Activated naive CD8-positive, alpha-beta T cell treated with anti-CD3 and anti-CD28 coated beads for 36 hours (primary cell): Measurements from ENCODE around the gene THSD4. TPM values are rescaled to one million over a fixed set of nuclear protein-coding genes. Genes with fewer than 3 reads are reported as not detected.
"Not testable (repeated sequence)": the region's sequence is repeated elsewhere in the genome, so short reads cannot be mapped to it uniquely, and the experiment has no call there.

Experiments
- DNase-seq: peaks from one replicate; pipeline ENCODE4 v3.0.0; 2021
- H3K27ac Mint-ChIP-seq: one replicate; pipeline ENCODE4 v1.8.0; 2022; ENCODE audit warnings: mild to moderate bottlenecking, moderate library complexity, mixed read lengths
- H3K27me3 Mint-ChIP-seq: one replicate; pipeline ENCODE4 v1.8.0; 2022; ENCODE audit warnings: mild to moderate bottlenecking, mixed read lengths
- H3K36me3 Mint-ChIP-seq: one replicate; pipeline ENCODE4 v1.8.0; 2021; ENCODE audit warnings: mild to moderate bottlenecking, mixed read lengths
- H3K4me1 Mint-ChIP-seq: one replicate; pipeline ENCODE4 v1.8.0; 2021; ENCODE audit warnings: mixed read lengths
- H3K4me3 Mint-ChIP-seq: one replicate; pipeline ENCODE4 v1.8.0; 2022; ENCODE audit warnings: mild to moderate bottlenecking, moderate library complexity, mixed read lengths
- H3K9me3 Mint-ChIP-seq: one replicate; pipeline ENCODE4 v1.8.0; 2022; ENCODE audit warnings: mixed read lengths
- total RNA-seq, 2 experiments: library from RNA; stranded (reverse); gene quantifications; one replicate each; pipeline ENCODE4 v1.2.3, GENCODE V29; 2021

Gene THSD4
- total RNA-seq, 2 experiments from 2014 or later = not detected

- no peaks in the 10 kb centered on the region for H3K4me1 Mint-ChIP-seq
- no peaks in the 10 kb centered on the region for H3K9me3 Mint-ChIP-seq
- DNase-seq = no peak
- H3K36me3 Mint-ChIP-seq = no peaks in the 10 kb centered on the region
- peaks cover 19% of the 10 kb centered on the region for H3K27me3 Mint-ChIP-seq
- H3K27ac Mint-ChIP-seq = no peak overlapping the region
- H3K4me3 Mint-ChIP-seq = no peak overlapping the region
These were observed 28.4 kb downstream of the THSD4 start for GRCh38 chr15:71143373-71144310.

- Mint-ChIP-seq H3K27ac (no peak overlapping the region), H3K36me3 (no peaks in the 10 kb centered on the region), H3K9me3 (no peaks in the 10 kb centered on the region), H3K27me3 (peaks cover 23% of the 10 kb centered on the region), H3K4me3 (no peak overlapping the region), H3K4me1 (no peaks in the 10 kb centered on the region)
- DNase-seq = no peak
These were observed 30.4 kb downstream of the THSD4 start for GRCh38 chr15:71145648-71146047.

GRCh38 chr15:71146580-71146982 lies 31.3 kb downstream of the THSD4 start:
- DNase-seq = no peak
- H3K36me3 Mint-ChIP-seq = no peaks in the 10 kb centered on the region
- no peaks in the 10 kb centered on the region for H3K9me3 Mint-ChIP-seq
- H3K27ac Mint-ChIP-seq = no peak overlapping the region
- peaks cover 22% of the 10 kb centered on the region for H3K27me3 Mint-ChIP-seq
- no peaks in the 10 kb centered on the region for H3K4me1 Mint-ChIP-seq
- no peak overlapping the region for H3K4me3 Mint-ChIP-seq

- no peak for DNase-seq
- H3K4me3 Mint-ChIP-seq = no peak overlapping the region
- H3K27ac Mint-ChIP-seq = no peak overlapping the region
- peaks cover 16% of the 10 kb centered on the region for H3K27me3 Mint-ChIP-seq
- H3K9me3 Mint-ChIP-seq = no peaks in the 10 kb centered on the region
- H3K36me3 Mint-ChIP-seq = no peaks in the 10 kb centered on the region
- H3K4me1 Mint-ChIP-seq = no peaks in the 10 kb centered on the region
These were observed 32.8 kb downstream of the THSD4 start for GRCh38 chr15:71148048-71148447.

- Mint-ChIP-seq H3K4me3 (no peak overlapping the region), H3K27me3 (peaks cover 9% of the 10 kb centered on the region), H3K4me1 (no peaks in the 10 kb centered on the region), H3K27ac (no peak overlapping the region), H3K36me3 (no peaks in the 10 kb centered on the region), H3K9me3 (no peaks in the 10 kb centered on the region)
- no peak for DNase-seq
These were observed 34.6 kb downstream of the THSD4 start for GRCh38 chr15:71149646-71150557.

GRCh38 chr15:71151081-71151480 lies 35.8 kb downstream of the THSD4 start:
- peaks cover 7% of the 10 kb centered on the region for H3K27me3 Mint-ChIP-seq
- DNase-seq = no peak
- no peaks in the 10 kb centered on the region for H3K4me1 Mint-ChIP-seq
- no peaks in the 10 kb centered on the region for H3K9me3 Mint-ChIP-seq
- H3K4me3 Mint-ChIP-seq = no peak overlapping the region
- H3K36me3 Mint-ChIP-seq = no peaks in the 10 kb centered on the region
- no peak overlapping the region for H3K27ac Mint-ChIP-seq

- Mint-ChIP-seq H3K4me3 (no peak overlapping the region), H3K27me3 (peaks cover 7% of the 10 kb centered on the region), H3K4me1 (no peaks in the 10 kb centered on the region), H3K9me3 (no peaks in the 10 kb centered on the region), H3K27ac (no peak overlapping the region), H3K36me3 (no peaks in the 10 kb centered on the region)
- no peak for DNase-seq
These were observed 37.3 kb downstream of the THSD4 start for GRCh38 chr15:71152542-71152941.

GRCh38 chr15:71153823-71154524 lies 38.7 kb downstream of the THSD4 start:
- Mint-ChIP-seq H3K9me3 (no peaks in the 10 kb centered on the region), H3K4me1 (no peaks in the 10 kb centered on the region), H3K36me3 (no peaks in the 10 kb centered on the region), H3K27me3 (peaks cover 7% of the 10 kb centered on the region), H3K4me3 (no peak overlapping the region), H3K27ac (no peak overlapping the region)
- no peak for DNase-seq

GRCh38 chr15:71154607-71155200 lies 39.4 kb downstream of the THSD4 start:
- H3K4me1 Mint-ChIP-seq = no peaks in the 10 kb centered on the region
- no peaks in the 10 kb centered on the region for H3K9me3 Mint-ChIP-seq
- no peak for DNase-seq
- H3K27ac Mint-ChIP-seq = no peak overlapping the region
- peaks cover 4% of the 10 kb centered on the region for H3K27me3 Mint-ChIP-seq
- no peak overlapping the region for H3K4me3 Mint-ChIP-seq
- H3K36me3 Mint-ChIP-seq = no peaks in the 10 kb centered on the region

- DNase-seq = no peak
- no peaks in the 10 kb centered on the region for H3K9me3 Mint-ChIP-seq
- no peaks in the 10 kb centered on the region for H3K4me1 Mint-ChIP-seq
- H3K27me3 Mint-ChIP-seq = peaks cover 4% of the 10 kb centered on the region
- H3K4me3 Mint-ChIP-seq = no peak overlapping the region
- H3K36me3 Mint-ChIP-seq = no peaks in the 10 kb centered on the region
- no peak overlapping the region for H3K27ac Mint-ChIP-seq
These were observed 40.3 kb downstream of the THSD4 start for GRCh38 chr15:71155534-71155933.

GRCh38 chr15:71160976-71161375 lies 45.7 kb downstream of the THSD4 start:
- Mint-ChIP-seq H3K27ac (no peak overlapping the region), H3K36me3 (no peaks in the 10 kb centered on the region), H3K4me3 (no peak overlapping the region), H3K27me3 (peaks cover 23% of the 10 kb centered on the region), H3K9me3 (peaks cover 13% of the 10 kb centered on the region), H3K4me1 (no peaks in the 10 kb centered on the region)
- no peak for DNase-seq

GRCh38 chr15:71162309-71162708 lies 47.0 kb downstream of the THSD4 start:
- H3K9me3 Mint-ChIP-seq = peaks cover 13% of the 10 kb centered on the region
- H3K27ac Mint-ChIP-seq = no peak overlapping the region
- peaks cover 33% of the 10 kb centered on the region for H3K27me3 Mint-ChIP-seq
- no peaks in the 10 kb centered on the region for H3K4me1 Mint-ChIP-seq
- no peak for DNase-seq
- H3K4me3 Mint-ChIP-seq = no peak overlapping the region
- no peaks in the 10 kb centered on the region for H3K36me3 Mint-ChIP-seq

- not testable (repeated sequence) for H3K4me3 Mint-ChIP-seq, DNase-seq, H3K36me3 Mint-ChIP-seq, H3K27ac Mint-ChIP-seq, H3K4me1 Mint-ChIP-seq
- Mint-ChIP-seq H3K9me3 (peaks cover 13% of the 10 kb centered on the region), H3K27me3 (peaks cover 49% of the 10 kb centered on the region)
These were observed 49.3 kb downstream of the THSD4 start for GRCh38 chr15:71164606-71165005.

GRCh38 chr15:71167445-71168165 lies 52.3 kb downstream of the THSD4 start:
- no peak for DNase-seq
- H3K4me1 Mint-ChIP-seq = no peaks in the 10 kb centered on the region
- peaks cover 48% of the 10 kb centered on the region for H3K27me3 Mint-ChIP-seq
- H3K27ac Mint-ChIP-seq = no peak overlapping the region
- no peaks in the 10 kb centered on the region for H3K36me3 Mint-ChIP-seq
- H3K9me3 Mint-ChIP-seq = peaks cover 21% of the 10 kb centered on the region
- no peak overlapping the region for H3K4me3 Mint-ChIP-seq
